NCI-H2227 (cell line): ENCODE data around the gene SERPINF2.
A peak's percentile ranks its signal among the peaks of the same experiment; 100 is the strongest.
"Not testable (repeated sequence)": the region's sequence is repeated elsewhere in the genome, so short reads cannot be mapped to it uniquely, and the experiment has no call there.

Experiments used
- DNase-seq: peaks from one replicate; lab custom pipeline; 2025; ENCODE audit not compliant: unreplicated experiment; lab: John Stamatoyannopoulos, UW

Gene SERPINF2

DNA sequence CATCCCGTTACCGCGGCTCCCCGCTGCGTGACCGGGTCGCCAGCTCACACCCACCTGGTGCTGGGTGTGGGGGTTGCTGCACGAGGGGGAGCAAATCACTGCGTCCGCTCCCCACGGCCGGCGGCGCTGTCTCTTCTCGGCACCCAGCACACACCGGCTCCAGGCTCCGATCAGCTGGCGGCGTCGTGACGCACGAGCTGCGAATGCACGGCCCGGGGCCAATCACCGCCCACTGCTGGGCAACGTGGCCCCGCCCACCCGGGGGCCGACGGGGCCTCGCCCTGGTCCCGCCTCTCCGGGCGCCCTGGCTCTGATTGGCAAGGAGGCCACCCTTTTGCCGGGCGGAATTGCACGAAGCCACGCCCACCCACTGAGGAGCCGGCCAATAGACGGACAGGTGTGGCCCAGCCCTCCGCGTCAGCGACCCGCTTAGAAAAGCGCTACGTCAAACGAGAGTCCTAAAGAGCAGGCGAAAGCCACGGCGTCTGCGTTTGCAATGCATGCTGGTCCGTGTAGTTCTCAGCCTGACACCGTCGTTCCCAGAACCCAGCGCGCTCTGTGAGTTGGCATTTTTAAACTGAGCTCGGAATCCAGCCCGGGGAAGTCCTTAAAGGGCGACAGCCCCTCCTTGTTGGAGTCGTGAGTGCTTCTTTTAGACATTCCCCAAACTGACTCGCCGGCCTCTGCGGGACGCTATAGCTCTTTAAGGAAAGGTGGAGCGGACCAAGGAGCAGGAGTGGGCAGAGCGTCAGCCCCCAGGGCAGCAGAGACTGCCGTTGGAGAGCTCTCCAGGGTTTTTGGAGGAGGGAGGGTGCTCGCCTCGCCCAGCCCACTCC lies 26.4 kb upstream of the SERPINF2 start:
- DNase-seq = peak; percentile 98

DNA sequence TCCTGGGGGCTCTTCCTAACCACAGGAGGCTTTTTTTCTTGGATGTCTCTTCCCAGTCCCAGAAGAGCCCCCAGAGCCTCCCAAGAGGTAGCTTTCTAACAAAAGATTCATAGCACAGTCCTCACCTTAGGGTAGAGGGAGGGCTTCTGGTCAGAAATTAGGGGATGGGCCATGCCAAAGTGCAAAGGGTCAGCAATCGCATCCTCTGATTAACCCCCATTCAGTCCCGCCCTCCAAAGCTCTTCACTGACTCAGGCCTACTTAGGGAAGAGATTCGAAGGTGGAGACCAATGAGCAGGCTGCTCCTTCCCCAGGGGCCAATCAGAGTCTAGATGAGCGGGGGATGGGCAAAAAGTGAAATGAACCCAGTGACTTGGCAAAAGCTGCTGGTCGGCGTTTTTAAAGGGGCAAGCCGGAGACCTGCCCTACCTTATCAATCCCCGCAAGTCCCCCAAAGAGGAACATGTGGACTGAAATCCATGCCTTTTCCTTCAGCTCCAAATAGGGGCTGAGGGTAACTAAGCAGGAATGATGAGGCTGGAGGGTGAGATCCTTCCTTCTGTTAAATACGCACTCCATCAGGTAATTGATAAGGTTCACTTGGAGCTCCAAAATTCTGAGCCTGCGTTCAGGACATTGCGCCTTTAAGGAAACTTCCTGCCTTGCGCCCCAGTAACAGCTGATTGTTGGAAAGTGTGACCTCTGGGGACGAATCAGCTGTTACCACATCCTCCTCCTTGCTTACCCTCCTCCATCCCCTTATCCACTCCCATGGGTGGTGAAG lies 25.6 kb upstream of the SERPINF2 start:
- DNase-seq = peak; percentile 93

DNA sequence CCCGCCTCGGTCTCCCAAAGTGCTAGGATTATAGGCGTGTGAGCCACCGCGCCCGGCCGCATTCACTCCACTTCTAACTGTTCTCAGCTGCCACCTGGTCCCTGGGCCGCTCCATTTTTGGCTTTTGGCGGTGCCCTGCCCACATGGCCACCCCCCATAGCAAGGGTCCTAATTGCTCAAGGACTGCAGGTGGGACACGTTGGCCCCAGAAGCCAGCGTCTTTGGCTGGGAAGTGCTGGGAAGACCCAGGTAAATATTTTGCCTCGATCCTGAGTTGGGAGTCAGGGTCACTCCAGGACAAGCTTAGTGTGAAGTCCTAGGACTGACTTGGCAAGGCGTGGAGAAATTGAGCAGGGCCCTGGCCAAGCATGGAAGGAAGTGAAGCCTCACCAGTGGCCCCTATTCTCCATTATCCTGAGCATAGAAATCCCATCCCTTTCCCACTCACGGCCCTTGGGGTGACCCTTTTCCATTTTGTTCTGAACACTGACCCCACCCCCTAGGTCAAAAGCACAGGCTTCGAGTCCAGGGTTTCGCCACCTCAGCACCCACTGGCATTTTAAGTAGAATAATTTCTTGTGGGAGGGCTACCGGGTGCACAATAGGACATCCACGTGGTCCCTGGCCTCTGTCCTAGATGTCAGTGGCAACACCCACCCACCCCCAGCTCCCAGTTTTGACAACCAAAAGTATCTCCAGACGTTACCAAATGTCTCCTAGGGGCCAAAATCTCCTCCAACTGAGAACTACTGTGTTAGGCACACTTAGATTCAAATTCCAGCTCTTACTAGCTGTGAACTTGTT lies 24.1 kb upstream of the SERPINF2 start:
- DNase-seq = no peak

DNA sequence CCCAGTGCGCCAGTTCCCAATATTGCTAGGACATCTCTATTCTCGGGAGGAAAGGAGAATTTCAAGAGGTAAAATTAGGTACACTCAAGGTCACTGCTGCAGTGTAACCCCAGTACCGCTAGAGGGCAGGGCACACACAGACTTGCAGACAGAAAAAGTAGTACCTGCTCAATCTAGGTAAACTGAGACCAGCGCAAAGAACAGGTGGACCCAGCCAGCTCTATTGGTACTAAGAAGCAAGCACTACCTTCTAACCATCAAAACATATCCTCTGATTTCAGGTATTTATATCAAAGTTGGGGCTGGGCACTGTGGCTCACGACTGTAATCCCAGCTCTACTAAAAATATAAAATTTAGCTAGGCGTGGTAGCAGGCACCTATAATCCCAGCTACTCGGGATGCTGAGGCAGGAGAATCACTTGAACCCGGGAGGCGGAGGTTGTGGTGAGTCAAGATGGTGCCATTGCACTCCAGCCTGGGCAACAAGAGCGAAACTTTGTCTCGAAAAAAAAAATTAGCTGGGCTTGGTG lies 21.8 kb upstream of the SERPINF2 start:
- DNase-seq = peak; percentile 45

DNA sequence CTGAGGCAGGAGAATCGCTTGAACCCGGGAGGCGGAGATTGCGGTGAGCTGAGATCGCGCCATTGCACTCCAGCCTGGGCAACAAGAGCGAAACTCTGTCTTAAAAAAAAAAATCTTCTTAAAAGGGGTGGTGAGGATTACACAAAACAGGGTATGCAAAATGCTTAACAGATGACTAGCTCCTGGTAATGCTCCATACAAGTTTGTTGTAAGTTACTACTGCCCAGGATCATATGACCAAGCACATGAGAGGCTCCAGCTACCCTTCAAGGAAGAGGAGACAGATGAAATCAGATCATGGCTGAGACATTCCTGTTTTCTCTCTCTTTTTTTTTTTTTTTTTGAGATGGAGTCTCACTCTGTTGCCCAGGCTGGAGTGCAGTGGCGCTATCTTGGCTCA lies 20.6 kb upstream of the SERPINF2 start:
- not testable (repeated sequence) for DNase-seq

DNA sequence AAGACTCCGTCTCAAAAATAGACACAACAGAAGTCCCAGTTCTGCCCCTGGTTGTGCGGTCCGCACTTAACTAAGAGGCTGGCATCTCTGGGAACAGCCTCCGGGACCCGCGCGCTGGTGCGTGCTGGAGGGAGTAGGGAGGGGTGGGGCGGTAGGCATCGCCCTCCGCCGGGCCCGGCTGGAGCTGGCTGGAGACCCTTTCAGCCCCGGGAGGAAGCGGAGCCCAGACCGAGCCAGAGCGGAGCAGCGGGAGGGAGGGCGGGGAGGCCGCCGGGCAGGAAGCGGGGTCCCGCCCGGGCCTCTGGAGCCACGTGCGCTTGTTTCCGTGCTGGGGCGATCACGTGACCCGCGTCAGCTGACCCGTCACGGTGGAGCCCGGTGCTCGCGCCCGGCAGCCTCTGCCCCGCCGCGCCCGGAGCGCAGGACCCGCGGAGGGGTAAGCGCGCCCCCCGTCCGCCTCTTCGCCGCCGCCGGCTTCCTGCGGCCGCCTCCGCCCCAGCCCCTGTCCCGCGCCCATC lies 18.3 kb upstream of the SERPINF2 start, which contains the start of gene WDR81:
WDR81 (plus strand) TSS at position 354 of the 518 bp plus-strand sequence. CDS start 256 bp downstream, outside the sequence.
- DNase-seq = peak; percentile 86

DNA sequence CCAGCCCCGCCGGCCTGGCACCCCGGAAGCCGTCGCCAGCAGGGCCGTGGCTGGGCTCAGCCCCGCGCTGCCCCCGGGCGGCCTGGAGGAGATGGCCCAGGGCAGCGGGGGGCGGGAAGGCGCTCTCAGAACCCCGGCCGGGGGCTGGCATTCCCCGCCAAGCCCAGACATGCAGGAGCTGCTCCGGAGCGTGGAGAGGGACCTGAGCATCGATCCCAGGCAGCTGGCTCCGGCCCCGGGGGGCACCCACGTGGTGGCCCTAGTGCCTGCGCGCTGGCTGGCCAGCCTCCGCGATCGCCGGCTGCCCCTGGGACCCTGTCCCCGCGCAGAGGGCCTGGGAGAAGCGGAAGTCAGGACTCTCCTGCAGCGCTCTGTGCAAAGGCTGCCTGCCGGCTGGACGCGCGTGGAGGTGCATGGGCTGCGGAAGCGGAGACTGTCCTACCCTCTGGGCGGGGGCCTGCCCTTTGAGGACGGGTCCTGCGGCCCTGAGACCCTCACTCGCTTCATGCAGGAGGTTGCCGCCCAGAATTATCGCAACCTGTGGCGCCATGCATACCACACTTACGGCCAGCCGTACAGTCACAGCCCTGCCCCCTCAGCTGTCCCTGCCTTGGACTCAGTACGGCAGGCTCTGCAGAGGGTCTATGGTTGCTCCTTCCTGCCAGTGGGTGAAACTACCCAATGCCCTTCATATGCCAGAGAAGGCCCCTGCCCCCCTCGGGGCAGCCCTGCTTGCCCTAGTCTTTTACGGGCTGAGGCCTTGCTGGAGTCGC lies 17.6 kb upstream of the SERPINF2 start:
- DNase-seq = no peak

DNA sequence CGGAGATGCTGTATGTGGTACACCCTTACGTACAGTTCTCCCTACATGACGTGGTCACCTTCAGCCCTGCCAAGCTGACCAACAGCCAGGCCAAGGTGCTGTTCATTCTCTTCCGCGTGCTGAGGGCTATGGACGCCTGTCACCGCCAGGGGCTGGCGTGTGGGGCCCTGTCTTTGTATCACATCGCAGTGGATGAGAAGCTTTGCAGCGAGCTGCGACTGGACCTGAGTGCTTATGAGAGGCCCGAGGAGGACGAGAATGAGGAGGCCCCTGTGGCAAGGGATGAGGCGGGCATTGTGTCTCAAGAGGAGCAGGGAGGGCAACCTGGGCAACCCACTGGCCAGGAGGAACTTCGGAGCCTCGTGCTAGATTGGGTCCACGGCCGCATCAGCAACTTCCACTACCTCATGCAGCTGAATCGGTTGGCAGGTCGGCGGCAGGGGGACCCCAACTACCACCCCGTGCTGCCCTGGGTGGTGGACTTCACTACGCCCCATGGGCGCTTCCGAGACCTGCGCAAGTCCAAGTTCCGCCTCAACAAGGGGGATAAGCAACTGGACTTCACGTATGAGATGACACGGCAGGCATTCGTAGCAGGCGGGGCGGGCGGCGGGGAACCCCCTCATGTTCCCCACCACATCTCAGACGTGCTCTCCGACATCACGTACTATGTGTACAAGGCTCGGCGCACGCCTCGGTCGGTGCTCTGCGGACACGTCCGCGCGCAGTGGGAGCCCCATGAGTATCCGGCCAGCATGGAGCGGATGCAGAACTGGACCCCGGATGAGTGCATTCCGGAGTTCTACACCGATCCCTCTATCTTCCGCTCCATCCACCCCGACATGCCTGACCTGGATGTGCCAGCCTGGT lies 16.8 kb upstream of the SERPINF2 start:
- no peak for DNase-seq

DNA sequence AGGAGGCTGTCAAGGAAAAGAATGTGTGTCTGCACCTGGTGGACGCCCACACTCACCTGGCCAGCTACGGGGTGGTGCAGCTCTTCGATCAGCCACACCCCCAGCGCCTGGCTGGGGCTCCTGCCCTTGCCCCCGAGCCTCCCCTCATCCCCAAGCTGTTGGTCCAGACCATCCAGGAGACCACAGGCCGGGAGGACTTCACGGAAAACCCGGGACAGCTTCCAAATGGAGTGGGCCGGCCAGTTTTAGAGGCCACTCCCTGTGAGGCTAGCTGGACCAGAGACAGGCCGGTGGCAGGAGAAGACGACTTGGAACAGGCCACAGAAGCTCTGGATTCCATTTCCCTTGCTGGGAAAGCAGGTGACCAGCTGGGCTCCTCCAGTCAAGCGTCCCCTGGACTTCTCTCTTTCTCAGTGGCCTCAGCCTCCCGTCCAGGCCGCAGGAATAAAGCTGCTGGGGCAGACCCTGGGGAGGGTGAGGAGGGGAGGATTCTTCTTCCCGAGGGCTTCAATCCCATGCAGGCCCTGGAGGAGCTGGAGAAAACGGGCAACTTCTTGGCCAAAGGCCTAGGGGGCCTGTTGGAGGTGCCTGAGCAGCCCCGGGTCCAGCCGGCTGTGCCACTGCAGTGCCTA lies 15.9 kb upstream of the SERPINF2 start:
- no peak for DNase-seq

DNA sequence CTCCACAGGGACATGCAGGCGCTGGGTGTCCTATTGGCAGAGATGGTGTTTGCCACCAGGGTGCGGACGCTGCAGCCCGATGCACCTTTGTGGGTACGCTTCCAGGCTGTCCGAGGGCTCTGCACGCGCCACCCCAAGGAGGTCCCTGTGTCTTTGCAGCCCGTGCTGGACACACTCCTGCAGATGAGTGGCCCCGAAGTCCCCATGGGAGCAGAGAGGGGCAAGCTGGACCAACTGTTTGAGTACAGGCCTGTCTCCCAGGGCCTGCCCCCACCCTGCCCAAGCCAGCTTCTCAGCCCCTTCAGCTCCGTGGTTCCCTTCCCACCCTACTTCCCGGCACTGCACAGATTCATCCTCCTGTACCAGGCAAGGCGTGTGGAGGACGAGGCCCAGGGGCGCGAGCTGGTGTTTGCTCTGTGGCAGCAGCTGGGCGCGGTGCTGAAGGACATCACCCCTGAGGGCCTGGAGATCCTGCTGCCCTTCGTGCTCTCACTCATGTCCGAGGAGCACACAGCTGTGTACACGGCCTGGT lies 15.3 kb upstream of the SERPINF2 start:
- DNase-seq = no peak

DNA sequence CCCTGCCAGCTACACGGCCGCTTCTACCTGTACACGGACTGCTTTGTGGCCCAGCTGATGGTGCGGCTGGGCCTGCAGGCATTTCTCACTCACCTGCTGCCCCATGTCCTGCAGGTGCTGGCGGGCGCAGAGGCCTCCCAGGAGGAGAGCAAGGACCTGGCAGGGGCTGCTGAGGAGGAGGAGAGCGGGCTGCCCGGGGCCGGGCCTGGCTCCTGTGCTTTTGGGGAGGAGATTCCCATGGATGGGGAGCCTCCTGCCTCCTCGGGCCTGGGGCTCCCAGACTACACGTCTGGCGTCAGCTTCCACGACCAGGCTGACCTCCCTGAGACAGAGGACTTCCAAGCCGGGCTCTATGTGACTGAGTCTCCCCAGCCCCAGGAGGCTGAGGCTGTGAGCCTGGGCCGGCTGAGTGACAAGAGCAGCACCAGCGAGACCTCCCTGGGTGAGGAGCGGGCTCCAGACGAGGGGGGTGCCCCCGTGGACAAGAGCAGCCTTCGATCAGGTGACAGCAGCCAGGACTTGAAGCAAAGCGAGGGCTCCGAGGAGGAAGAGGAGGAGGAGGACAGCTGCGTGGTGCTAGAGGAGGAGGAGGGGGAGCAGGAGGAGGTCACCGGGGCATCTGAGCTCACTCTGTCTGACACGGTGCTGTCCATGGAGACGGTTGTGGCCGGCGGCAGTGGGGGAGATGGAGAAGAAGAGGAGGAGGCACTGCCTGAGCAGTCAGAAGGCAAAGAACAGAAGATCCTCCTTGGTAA lies 14.6 kb upstream of the SERPINF2 start:
- no peak for DNase-seq

DNA sequence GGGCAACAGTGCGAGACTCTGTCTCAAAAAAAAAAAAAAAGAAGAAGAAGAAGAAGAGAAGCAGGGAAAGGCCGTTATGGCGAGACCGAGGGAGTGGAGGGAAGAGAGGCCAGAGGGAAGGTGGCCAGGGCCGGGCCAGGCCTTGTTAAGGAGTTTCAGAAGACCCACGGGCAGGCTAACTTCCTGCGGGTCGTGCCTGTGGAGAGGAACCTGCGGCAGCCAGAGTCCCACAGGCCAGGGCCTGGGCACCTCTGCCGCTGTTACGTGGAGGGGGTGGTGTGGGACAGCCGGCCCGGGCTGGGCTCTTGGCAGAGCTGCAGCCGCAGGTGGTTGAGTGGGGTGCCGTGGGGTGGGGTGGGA lies 12.7 kb upstream of the SERPINF2 start:
- DNase-seq = no peak

DNA sequence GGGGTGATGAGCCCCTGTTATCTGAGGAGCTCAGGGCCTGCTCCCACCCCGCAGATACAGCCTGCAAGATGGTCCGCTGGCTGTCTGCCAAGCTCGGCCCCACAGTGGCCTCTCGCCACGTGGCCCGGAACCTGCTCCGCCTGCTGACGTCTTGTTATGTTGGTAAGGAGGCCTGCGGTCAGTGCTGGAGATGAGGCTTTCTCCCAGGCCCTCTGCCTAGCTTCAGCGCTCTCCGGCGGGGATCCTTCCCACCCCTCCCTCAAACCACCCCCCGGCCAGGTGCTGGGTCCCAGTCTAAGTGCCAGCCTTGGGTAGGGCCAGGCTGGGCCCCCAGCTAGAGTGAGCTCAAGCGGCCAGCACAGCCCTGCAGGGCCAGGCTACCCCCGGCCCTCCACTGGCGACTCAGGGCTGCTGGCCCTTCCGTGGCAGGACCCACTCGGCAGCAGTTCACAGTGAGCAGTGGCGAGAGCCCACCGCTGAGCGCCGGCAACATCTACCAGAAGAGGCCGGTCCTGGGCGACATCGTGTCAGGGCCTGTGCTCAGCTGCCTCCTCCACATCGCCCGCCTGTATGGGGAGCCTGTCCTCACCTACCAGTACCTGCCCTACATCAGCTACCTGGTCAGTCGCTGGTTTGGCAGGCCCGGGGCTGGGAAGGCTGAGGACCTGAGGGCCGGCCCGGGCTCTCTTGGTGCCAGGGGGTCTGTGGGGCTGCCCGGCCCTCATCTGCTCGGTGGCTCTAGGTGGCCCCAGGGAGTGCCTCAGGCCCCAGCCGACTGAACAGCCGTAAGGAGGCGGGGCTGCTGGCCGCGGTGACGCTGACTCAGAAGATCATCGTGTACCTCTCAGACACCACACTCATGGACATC lies 12.1 kb upstream of the SERPINF2 start:
- DNase-seq = peak; percentile 70

DNA sequence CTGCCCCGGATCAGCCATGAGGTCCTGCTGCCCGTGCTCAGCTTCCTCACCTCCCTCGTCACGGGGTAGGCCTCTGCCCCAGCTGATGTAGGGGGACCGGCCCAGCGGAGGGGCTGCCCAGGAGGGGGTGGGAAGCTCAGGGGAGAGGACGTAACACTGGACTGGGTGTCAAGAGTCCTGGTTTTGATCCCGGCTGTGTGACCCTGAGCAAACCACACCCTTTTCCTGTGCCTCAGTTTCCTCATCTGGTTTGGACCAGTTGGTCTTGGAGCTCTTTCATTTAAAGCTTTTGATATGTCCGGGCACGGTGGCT lies 11.5 kb upstream of the SERPINF2 start:
- no peak for DNase-seq

DNA sequence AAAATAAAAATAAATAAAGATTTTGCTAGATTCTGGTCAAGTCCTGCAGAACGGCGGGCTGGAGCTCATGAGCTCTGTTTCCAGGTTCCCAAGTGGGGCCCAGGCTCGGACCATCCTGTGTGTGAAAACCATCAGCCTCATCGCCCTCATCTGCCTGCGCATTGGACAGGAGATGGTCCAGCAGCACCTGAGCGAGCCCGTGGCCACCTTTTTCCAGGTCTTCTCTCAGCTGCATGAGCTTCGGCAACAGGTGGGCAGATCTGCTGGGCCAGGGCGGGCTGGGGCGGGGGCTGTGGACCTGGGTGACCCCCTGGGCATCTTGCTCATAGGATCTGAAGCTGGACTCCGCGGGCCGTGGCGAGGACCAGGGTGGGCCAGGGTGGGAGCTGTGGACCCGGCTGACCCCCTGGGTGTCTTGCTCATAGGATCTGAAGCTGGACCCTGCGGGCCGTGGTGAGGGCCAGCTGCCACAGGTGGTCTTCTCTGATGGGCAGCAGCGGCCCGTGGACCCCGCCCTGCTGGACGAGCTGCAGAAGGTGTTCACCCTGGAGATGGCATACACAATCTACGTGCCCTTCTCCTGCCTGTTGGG lies 10.3 kb upstream of the SERPINF2 start:
- DNase-seq = no peak

DNA sequence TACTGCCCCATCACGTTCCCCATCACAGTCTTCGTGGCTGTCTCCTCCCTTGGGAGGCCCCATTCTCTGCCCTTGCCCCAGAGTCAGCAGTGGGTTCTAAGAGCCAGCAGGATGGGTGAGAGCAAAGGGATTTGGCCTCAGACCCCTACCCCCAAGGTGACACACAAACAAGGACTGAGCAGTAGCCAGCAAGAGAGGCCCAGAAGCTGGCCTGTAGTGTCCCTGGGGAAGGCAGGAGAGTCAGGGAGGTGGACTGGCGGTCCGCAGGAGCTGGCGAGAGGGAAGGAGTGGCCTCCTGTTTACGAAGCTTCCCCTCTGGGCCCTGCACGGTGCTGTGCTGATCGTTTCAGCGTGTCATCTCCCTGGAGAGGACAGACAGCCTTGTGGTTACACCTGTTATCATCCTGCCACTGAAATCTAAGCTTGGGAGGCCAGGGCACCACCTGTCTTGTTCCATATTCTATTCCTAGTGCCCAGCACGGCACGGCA lies 9.8 kb upstream of the SERPINF2 start:
- DNase-seq = no peak
